WTC11 (cell line): ENCODE results near the gene ZNF609. TPM values are rescaled to one million over a fixed set of nuclear protein-coding genes. Genes with fewer than 3 reads are reported as not detected.

ENCODE experiments used
- ATAC-seq: fragments of 200-7000 bp; cut with Tn5 transposase; 2 replicates; pipeline ENCODE4 v1.10.0; 2021; ENCODE audit warnings: mild to moderate bottlenecking, moderate library complexity
- CTCF ChIA-PET: fragments of 300-600 bp; sonication (Branson Sonifier 250); formaldehyde crosslinking; loops from one replicate; lab custom pipeline; 2021; ENCODE audit warnings: antibody characterized with exemption; lab: Charles Lee
- POLR2A ChIA-PET: fragments of 350-600 bp; sonication (Branson Sonifier 250); formaldehyde crosslinking; loops from one replicate; lab custom pipeline; 2021; ENCODE audit warnings: antibody characterized with exemption; lab: Charles Lee
- DNase-seq: peaks from one replicate; pipeline ENCODE4 v3.0.0; 2021; ENCODE audit warnings: low spot score
- H3K27ac Mint-ChIP-seq: 2 replicates; pipeline ENCODE4 v1.8.0; 2021; ENCODE audit warnings: mixed read lengths
- H3K27me3 Mint-ChIP-seq: 2 replicates; pipeline ENCODE4 v1.8.0; 2021; ENCODE audit warnings: low read depth, mild to moderate bottlenecking, moderate library complexity, mixed read lengths
- H3K36me3 Mint-ChIP-seq: 2 replicates; pipeline ENCODE4 v1.8.0; 2021; ENCODE audit warnings: mixed read lengths
- H3K4me1 Mint-ChIP-seq: 2 replicates; pipeline ENCODE4 v1.8.0; 2022; ENCODE audit warnings: mixed read lengths
- H3K4me3 Mint-ChIP-seq: 2 replicates; pipeline ENCODE4 v1.8.0; 2021; ENCODE audit warnings: mild to moderate bottlenecking, moderate library complexity, mixed read lengths
- H3K9me3 Mint-ChIP-seq: 2 replicates; pipeline ENCODE4 v1.8.0; 2021; ENCODE audit warnings: mixed read lengths
- EMX1 ChIP-seq: fragments of 250-450 bp; sonication (Bioruptor Pico); IDR thresholded peaks from 2 replicates; pipeline ENCODE4 v1.8.0; 2021; ENCODE audit warnings: mild to moderate bottlenecking
- JUN ChIP-seq: sonication (generic); formaldehyde crosslinking; IDR thresholded peaks from 2 replicates; pipeline ENCODE4 v1.8.0; 2023; ENCODE audit warnings: mild to moderate bottlenecking, missing genetic modification reagents
- NFATC4 ChIP-seq: fragments of 250-450 bp; sonication (Bioruptor Pico); IDR thresholded peaks from 2 replicates; pipeline ENCODE4 v1.9.0; 2021; ENCODE audit warnings: mild to moderate bottlenecking
- NFE2L1 ChIP-seq: sonication (generic); formaldehyde crosslinking; IDR thresholded peaks from 2 replicates; pipeline ENCODE4 v1.8.1; 2023; ENCODE audit warnings: missing genetic modification reagents
- NFYB ChIP-seq: sonication (generic); formaldehyde crosslinking; conservative IDR thresholded peaks from 2 replicates; pipeline ENCODE4 v1.8.0; 2022; ENCODE audit warnings: low read depth, missing genetic modification reagents
- TEAD4 ChIP-seq: sonication (generic); formaldehyde crosslinking; IDR thresholded peaks from 2 replicates; pipeline ENCODE4 v1.8.0; 2022; ENCODE audit warnings: mild to moderate bottlenecking, missing genetic modification reagents
- total RNA-seq: library from RNA; stranded (reverse); gene quantifications from 3 replicates; pipeline ENCODE4 v1.2.3, GENCODE V29; 2021
- TF ChIP-seq, protein P1 (sequence below): fragments of 250-450 bp; sonication (Bioruptor Pico); IDR thresholded peaks from 2 replicates; pipeline ENCODE4 v1.9.0; 2021; ENCODE audit warnings: mild to moderate bottlenecking, borderline replicate concordance
- TF ChIP-seq, protein P2 (sequence below): sonication (generic); formaldehyde crosslinking; IDR thresholded peaks from 2 replicates; pipeline ENCODE4 v1.8.0; 2022; ENCODE audit warnings: mild to moderate bottlenecking, missing genetic modification reagents
- TF ChIP-seq, protein P3 (sequence below): sonication (generic); formaldehyde crosslinking; IDR thresholded peaks from 2 replicates; pipeline ENCODE4 v1.8.1; 2022; ENCODE audit warnings: mild to moderate bottlenecking, missing genetic modification reagents, moderate library complexity, borderline replicate concordance
- TF ChIP-seq, protein P4 (sequence below): fragments of 250-450 bp; sonication (Bioruptor Pico); conservative IDR thresholded peaks from 2 replicates; pipeline ENCODE4 v1.9.0; 2021; ENCODE audit warnings: mild to moderate bottlenecking
- TF ChIP-seq, protein P5 (sequence below): sonication (generic); formaldehyde crosslinking; IDR thresholded peaks from 2 replicates; pipeline ENCODE4 v1.8.1; 2022; ENCODE audit warnings: low read depth, mild to moderate bottlenecking, moderate library complexity, missing genetic modification reagents, borderline replicate concordance
- TF ChIP-seq, protein P6 (sequence below): fragments of 250-450 bp; sonication (Bioruptor Pico); IDR thresholded peaks from 2 replicates; pipeline ENCODE4 v1.9.0; 2021; ENCODE audit warnings: moderate library complexity, mild to moderate bottlenecking, inconsistent platforms, borderline replicate concordance
- TF ChIP-seq, protein P7 (sequence below): sonication (generic); formaldehyde crosslinking; IDR thresholded peaks from 2 replicates; pipeline ENCODE4 v1.8.0; 2023; ENCODE audit warnings: missing genetic modification reagents, mild to moderate bottlenecking, borderline replicate concordance

ZNF609 gene
- total RNA-seq, 1 experiment from 2014 or later = 47.4 TPM

DNA sequence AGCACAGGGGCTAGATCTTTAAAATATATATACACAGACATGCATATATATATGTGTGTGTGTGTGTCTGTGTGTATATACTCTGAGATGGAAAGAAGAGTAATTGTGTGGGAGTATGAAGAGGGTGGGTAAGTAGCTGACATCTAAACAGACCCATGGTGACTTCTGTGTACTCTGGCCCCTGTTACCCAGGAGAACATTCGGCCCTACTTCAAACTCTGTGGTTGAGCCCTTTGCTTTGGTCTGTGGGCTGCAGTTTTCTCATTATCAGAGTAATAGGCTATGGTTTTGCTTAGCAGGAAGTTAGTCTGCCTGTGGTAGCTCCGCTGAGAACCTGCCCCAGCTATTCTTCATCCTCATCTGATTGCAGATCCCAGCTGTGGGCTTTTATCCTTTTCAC lies 173.6 kb downstream of the ZNF609 start (continued):
- TF ChIP-seq, protein P1, sequence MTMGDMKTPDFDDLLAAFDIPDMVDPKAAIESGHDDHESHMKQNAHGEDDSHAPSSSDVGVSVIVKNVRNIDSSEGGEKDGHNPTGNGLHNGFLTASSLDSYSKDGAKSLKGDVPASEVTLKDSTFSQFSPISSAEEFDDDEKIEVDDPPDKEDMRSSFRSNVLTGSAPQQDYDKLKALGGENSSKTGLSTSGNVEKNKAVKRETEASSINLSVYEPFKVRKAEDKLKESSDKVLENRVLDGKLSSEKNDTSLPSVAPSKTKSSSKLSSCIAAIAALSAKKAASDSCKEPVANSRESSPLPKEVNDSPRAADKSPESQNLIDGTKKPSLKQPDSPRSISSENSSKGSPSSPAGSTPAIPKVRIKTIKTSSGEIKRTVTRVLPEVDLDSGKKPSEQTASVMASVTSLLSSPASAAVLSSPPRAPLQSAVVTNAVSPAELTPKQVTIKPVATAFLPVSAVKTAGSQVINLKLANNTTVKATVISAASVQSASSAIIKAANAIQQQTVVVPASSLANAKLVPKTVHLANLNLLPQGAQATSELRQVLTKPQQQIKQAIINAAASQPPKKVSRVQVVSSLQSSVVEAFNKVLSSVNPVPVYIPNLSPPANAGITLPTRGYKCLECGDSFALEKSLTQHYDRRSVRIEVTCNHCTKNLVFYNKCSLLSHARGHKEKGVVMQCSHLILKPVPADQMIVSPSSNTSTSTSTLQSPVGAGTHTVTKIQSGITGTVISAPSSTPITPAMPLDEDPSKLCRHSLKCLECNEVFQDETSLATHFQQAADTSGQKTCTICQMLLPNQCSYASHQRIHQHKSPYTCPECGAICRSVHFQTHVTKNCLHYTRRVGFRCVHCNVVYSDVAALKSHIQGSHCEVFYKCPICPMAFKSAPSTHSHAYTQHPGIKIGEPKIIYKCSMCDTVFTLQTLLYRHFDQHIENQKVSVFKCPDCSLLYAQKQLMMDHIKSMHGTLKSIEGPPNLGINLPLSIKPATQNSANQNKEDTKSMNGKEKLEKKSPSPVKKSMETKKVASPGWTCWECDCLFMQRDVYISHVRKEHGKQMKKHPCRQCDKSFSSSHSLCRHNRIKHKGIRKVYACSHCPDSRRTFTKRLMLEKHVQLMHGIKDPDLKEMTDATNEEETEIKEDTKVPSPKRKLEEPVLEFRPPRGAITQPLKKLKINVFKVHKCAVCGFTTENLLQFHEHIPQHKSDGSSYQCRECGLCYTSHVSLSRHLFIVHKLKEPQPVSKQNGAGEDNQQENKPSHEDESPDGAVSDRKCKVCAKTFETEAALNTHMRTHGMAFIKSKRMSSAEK (CRISPR knock-in tag) = no peak
- TF ChIP-seq, protein P2, sequence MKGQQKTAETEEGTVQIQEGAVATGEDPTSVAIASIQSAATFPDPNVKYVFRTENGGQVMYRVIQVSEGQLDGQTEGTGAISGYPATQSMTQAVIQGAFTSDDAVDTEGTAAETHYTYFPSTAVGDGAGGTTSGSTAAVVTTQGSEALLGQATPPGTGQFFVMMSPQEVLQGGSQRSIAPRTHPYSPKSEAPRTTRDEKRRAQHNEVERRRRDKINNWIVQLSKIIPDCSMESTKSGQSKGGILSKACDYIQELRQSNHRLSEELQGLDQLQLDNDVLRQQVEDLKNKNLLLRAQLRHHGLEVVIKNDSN = no peak
- TF ChIP-seq NFYB (CRISPR knock-in tag) (no peak), NFATC4 (CRISPR knock-in tag) (no peak), JUN (CRISPR knock-in tag) (no peak), EMX1 (CRISPR knock-in tag) (no peak)
- TF ChIP-seq, protein P3, sequence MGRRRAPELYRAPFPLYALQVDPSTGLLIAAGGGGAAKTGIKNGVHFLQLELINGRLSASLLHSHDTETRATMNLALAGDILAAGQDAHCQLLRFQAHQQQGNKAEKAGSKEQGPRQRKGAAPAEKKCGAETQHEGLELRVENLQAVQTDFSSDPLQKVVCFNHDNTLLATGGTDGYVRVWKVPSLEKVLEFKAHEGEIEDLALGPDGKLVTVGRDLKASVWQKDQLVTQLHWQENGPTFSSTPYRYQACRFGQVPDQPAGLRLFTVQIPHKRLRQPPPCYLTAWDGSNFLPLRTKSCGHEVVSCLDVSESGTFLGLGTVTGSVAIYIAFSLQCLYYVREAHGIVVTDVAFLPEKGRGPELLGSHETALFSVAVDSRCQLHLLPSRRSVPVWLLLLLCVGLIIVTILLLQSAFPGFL (CRISPR knock-in tag) = no peak
- TF ChIP-seq, protein P4, sequence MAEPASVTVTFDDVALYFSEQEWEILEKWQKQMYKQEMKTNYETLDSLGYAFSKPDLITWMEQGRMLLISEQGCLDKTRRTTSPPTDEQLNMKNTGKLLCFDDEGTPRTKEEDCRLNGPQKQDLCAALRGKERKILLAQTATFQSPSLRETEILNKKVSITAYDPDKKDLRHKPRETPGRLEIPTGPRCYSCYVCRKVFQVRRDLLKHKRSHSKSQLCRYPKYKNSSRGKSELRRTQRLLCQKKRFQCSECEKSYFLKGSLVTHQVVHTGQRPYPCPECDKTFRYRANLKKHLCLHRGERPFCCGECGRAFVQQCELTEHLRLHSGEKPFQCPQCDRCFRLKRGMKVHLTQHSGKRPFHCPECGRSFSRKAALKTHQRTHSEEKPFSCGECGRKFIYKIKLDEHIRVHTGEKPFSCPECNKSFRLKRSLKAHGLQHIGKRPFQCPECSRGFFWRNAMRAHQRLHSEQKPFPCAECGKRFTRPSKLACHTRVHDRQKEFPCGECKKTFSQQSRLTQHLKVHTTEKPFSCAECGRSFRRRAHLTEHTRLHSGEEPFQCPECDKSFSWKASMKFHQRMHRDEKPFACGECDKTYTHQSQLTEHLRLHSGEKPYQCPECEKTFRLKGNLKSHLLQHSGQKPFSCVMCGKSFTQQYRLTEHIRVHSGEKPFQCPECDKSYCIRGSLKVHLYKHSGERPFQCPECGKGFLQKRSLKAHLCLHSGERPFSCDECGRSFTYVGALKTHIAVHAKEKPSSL (CRISPR knock-in tag) = no peak

DNA sequence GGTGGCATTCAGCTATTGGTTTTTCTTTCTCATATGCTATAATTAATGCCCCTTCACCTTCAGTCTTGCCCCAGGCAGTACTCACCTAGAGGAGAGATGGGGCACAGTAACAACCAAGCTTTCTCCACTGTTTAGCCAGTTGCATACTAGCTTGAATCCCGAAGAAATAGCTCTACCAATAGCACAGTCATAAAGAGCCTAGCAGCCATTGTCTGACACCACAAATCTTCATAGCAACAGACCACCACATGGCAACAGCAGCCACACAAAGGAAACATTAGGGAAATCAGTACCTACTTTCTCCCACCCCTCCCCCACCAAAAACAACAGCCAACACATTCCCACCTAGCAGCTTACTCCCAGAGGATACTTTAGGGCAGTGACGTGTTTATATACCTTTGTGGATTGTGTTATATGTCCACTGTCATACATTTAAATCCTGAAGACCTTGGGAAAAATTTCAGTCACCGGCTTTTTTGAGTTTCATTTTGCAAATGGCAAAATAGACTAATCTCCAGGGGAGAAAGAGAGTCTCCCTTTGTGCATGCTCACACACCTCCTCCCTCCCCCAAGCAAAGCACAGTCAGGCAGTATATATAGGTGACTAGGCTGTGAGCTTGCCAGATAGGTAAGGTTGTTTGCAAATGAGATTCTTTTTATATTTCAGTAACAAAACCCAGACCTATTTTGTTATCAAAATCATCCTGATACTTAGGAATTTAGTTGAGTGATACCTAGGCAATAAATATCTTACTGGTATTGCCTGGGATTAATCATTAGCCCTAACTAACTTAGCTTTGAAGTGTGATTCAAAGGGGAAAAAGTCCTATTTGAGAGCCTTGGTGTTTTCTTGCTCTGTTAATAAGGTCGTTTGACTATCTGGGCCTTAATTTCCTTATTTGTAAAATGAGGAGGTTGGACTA lies 174.5 kb downstream of the ZNF609 start:
- DNase-seq = peak; percentile 64
- Mint-ChIP-seq H3K36me3 (peaks cover 18% of the 10 kb centered on the region), H3K4me1 (peaks cover 47% of the 10 kb centered on the region), H3K27ac (peak overlapping the region; percentile 98), H3K27me3 (no peaks in the 10 kb centered on the region), H3K4me3 (peak overlapping the region; percentile 47), H3K9me3 (peaks cover 13% of the 10 kb centered on the region)
- ATAC-seq = peak; percentile 89
- ChIA-PET CTCF (interaction anchor here (0.8 to 3.6 kb wide), 10 partner anchors 8 to 175 kb away, joined by 3 to 24 read pairs (median 3); partner anchors contain the start of gene ZNF609), POLR2A (interaction anchor here (0.5 to 2.6 kb wide), 5 partner anchors 10 to 175 kb away, joined by 3 to 7 read pairs (median 4); no protein-coding TSS in a partner anchor)
- TF ChIP-seq, protein P2 = no peak
- TF ChIP-seq, protein P5, sequence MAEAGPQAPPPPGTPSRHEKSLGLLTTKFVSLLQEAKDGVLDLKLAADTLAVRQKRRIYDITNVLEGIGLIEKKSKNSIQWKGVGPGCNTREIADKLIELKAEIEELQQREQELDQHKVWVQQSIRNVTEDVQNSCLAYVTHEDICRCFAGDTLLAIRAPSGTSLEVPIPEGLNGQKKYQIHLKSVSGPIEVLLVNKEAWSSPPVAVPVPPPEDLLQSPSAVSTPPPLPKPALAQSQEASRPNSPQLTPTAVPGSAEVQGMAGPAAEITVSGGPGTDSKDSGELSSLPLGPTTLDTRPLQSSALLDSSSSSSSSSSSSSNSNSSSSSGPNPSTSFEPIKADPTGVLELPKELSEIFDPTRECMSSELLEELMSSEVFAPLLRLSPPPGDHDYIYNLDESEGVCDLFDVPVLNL = no peak
- TF ChIP-seq TEAD4 (CRISPR knock-in tag) = no peak
- TF ChIP-seq, protein P6, sequence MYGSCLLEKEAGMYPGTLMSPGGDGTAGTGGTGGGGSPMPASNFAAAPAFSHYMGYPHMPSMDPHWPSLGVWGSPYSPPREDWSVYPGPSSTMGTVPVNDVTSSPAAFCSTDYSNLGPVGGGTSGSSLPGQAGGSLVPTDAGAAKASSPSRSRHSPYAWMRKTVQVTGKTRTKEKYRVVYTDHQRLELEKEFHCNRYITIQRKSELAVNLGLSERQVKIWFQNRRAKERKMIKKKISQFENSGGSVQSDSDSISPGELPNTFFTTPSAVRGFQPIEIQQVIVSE = no peak
- TF ChIP-seq, protein P7, sequence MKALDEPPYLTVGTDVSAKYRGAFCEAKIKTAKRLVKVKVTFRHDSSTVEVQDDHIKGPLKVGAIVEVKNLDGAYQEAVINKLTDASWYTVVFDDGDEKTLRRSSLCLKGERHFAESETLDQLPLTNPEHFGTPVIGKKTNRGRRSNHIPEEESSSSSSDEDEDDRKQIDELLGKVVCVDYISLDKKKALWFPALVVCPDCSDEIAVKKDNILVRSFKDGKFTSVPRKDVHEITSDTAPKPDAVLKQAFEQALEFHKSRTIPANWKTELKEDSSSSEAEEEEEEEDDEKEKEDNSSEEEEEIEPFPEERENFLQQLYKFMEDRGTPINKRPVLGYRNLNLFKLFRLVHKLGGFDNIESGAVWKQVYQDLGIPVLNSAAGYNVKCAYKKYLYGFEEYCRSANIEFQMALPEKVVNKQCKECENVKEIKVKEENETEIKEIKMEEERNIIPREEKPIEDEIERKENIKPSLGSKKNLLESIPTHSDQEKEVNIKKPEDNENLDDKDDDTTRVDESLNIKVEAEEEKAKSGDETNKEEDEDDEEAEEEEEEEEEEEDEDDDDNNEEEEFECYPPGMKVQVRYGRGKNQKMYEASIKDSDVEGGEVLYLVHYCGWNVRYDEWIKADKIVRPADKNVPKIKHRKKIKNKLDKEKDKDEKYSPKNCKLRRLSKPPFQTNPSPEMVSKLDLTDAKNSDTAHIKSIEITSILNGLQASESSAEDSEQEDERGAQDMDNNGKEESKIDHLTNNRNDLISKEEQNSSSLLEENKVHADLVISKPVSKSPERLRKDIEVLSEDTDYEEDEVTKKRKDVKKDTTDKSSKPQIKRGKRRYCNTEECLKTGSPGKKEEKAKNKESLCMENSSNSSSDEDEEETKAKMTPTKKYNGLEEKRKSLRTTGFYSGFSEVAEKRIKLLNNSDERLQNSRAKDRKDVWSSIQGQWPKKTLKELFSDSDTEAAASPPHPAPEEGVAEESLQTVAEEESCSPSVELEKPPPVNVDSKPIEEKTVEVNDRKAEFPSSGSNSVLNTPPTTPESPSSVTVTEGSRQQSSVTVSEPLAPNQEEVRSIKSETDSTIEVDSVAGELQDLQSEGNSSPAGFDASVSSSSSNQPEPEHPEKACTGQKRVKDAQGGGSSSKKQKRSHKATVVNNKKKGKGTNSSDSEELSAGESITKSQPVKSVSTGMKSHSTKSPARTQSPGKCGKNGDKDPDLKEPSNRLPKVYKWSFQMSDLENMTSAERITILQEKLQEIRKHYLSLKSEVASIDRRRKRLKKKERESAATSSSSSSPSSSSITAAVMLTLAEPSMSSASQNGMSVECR (CRISPR knock-in tag) = no peak
- TF ChIP-seq NFE2L1 (CRISPR knock-in tag) = 0 out of 2 replicates have a peak, but pooled peaks have one; percentile 21
